K562 (cell line): ENCODE measurements around the gene UBQLNL.

Experiments used
- HINFP ChIP-seq: fragments of 450-650 bp; conservative IDR thresholded peaks from 2 replicates; pipeline ENCODE4 v1.6.1; 2016; ENCODE audit warnings: missing genetic modification characterization, low read depth, mild to moderate bottlenecking, control low read depth, missing compliant biosample characterization
- JUND ChIP-seq, 2 experiments: IDR thresholded peaks; 2 replicates in 1 of 2; 3 replicates in 1 of 2; pipeline ENCODE4 v1.6.1; 2011; ENCODE audit warnings: borderline replicate concordance in 2 of 2, low read depth in 2 of 2, low read length in 2 of 2, improper control_type of control experiment in 1 of 2, missing biosample characterization in 1 of 2, missing genetic modification characterization in 1 of 2, missing genetic modification reagents in 1 of 2
- LEF1 ChIP-seq: fragments of 450-650 bp; IDR thresholded peaks from 2 replicates; pipeline ENCODE4 v1.6.1; 2016; ENCODE audit warnings: mild to moderate bottlenecking
- MAX ChIP-seq: sonication (generic); formaldehyde crosslinking; IDR thresholded peaks from 2 replicates; pipeline ENCODE4 v1.9.0; 2022; ENCODE audit warnings: mild to moderate bottlenecking, missing genetic modification reagents
- NKRF ChIP-seq: fragments of 450-650 bp; IDR thresholded peaks from 2 replicates; pipeline ENCODE4 v1.6.1; 2016; ENCODE audit warnings: borderline replicate concordance
- NR2C2 ChIP-seq, 2 experiments: fragments of 200-800 bp in 1 of 2; sonication (Bioruptor generic) in 1 of 2; sonication (generic) in 1 of 2; formaldehyde crosslinking in 1 of 2; IDR thresholded peaks; 2 replicates each; pipeline versions ENCODE4 v1.6.1 to v1.8.0; 2016 to 2022; ENCODE audit warnings: mild to moderate bottlenecking in 1 of 2, missing compliant biosample characterization in 1 of 2, missing genetic modification characterization in 1 of 2, missing genetic modification reagents in 1 of 2
- POLR2B ChIP-seq: fragments of 450-650 bp; IDR thresholded peaks from 2 replicates; pipeline ENCODE4 v1.6.1; 2018; ENCODE audit warnings: low read depth; ENCODE audit not compliant: partially characterized antibody
- SP1 ChIP-seq: sonication (generic); formaldehyde crosslinking; IDR thresholded peaks from 2 replicates; pipeline ENCODE4 v1.8.1; 2022; ENCODE audit warnings: mild to moderate bottlenecking, missing genetic modification reagents
- SP2 ChIP-seq: IDR thresholded peaks from 2 replicates; pipeline ENCODE4 v1.6.1; 2011; ENCODE audit warnings: mild to moderate bottlenecking, low read depth, low read length, moderate library complexity; ENCODE audit not compliant: poor library complexity, severe bottlenecking; ENCODE audit errors: extremely low read depth
- ZBTB7A ChIP-seq: IDR thresholded peaks from 2 replicates; pipeline ENCODE4 v1.6.1; 2011; ENCODE audit warnings: low read depth, mild to moderate bottlenecking, low read length, moderate library complexity, borderline replicate concordance; ENCODE audit not compliant: control insufficient read depth

GRCh38 chr11:5521540-5521939 lies 5.0 kb upstream of the UBQLNL start:
- TF ChIP-seq LEF1 = no peak
- no peak for TF ChIP-seq JUND (IDR thresholded peaks at IDR 0.05; ENCODE audit: borderline replicate concordance, low read depth, low read length)
- TF ChIP-seq JUND (tag; IDR thresholded peaks at IDR 0.05; ENCODE audit: borderline replicate concordance, low read depth, low read length) = no peak
- TF ChIP-seq NKRF = no peak
- no peak for TF ChIP-seq MAX (CRISPR knock-in tag)
- TF ChIP-seq HINFP = no peak
- no peak for TF ChIP-seq ZBTB7A
- TF ChIP-seq POLR2B = no peak
- TF ChIP-seq NR2C2 (CRISPR knock-in tag; IDR thresholded peaks at IDR 0.05) = no peak
- no peak for TF ChIP-seq NR2C2 (tag; IDR thresholded peaks at IDR 0.05)
- no peak for TF ChIP-seq SP2
- TF ChIP-seq SP1 (CRISPR knock-in tag) = no peak
